ENCODE results near the gene IRS1. TPM values are rescaled to one million over a fixed set of nuclear protein-coding genes. Genes with fewer than 3 reads are reported as not detected.

IRS1 gene
- total and polyA plus RNA-seq, 2 of the 4 experiments (the other 2 are of a cell fraction): 21.1 to 37.1 TPM

DNA sequence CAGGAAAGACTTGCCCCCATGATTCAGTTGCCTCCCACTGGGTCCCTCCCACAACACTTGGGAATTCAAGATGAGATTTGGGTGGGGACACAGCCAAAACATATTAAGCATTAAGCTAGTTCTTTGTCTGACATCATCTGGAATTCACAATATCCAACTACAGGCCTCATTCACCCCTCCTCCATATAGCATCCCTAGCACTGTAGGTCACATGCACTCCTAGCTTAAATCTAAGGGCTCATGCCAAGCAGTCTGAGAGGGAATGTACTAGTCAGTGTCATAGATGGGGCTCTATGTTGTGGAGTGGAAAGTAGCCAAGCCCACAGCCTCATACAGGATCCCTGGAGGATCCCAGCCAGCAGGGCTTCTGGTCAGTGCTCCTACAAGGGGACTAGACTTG lies 92.1 kb downstream of the IRS1 start:
- dilution Hi-C loops (cut with HindIII; ENCODE audit: low sequenced_read_pairs, unreplicated experiment) (no loop called here), in situ Hi-C loops (cut with MboI; ENCODE audit: low sequenced_read_pairs) (no loop called here), intact Hi-C loops (cut with micrococcal nuclease) (no loop called here)
- Histone ChIP-seq H3K4ac (ENCODE audit: low read depth, low read length) (no peak overlapping the region), H3K23ac (ENCODE audit: low read depth, low read length) (no peak overlapping the region), H2AFZ (replicated peaks; ENCODE audit: low read length, poor library complexity) (no peak overlapping the region), H3K4me2 (ENCODE audit: low read depth, low read length) (no peak overlapping the region), H2BK20ac (ENCODE audit: low read depth, low read length) (no peak overlapping the region), H4K5ac (ENCODE audit: low read depth, low read length) (no peak overlapping the region), H2AK9ac (replicated peaks; ENCODE audit: low read depth, low read length, poor library complexity) (no peak overlapping the region), H3K9ac (ENCODE audit: low read depth, low read length) (no peak overlapping the region), H3K79me1 (ENCODE audit: low read depth in 1 of 2, low read length in 2 of 2) (no peaks in the 10 kb centered on the region), H3K27me3 (ENCODE audit: control insufficient read depth, insufficient read depth, low read length) (no peaks in the 10 kb centered on the region), H2BK5ac (ENCODE audit: low read depth, low read length, poor library complexity, severe bottlenecking) (no peak overlapping the region), H4K20me1 (ENCODE audit: insufficient read depth, low read length) (no peaks in the 10 kb centered on the region), H4K8ac (ENCODE audit: low read depth in 2 of 2, low read length in 2 of 2) (no peak overlapping the region), H3K14ac (replicated peaks; ENCODE audit: low read depth, low read length) (no peak overlapping the region; the same call in 1 of the 2 replicates), H3K56ac (ENCODE audit: extremely low read depth, insufficient read depth, low read length) (no peak overlapping the region), H3K18ac (ENCODE audit: low read depth, low read length) (no peak overlapping the region), H3K4me3 (ENCODE audit: insufficient read depth, low read depth, low read length) (no peak overlapping the region), H3K4me1 (ENCODE audit: control insufficient read depth, insufficient read depth, low read length) (peaks cover 2% of the 10 kb centered on the region), H3K9me1 (ENCODE audit: insufficient read depth, low read length) (no peaks in the 10 kb centered on the region), H3K36me3 (ENCODE audit: control insufficient read depth, insufficient read depth, low read length) (no peaks in the 10 kb centered on the region), H2AK5ac (ENCODE audit: low read depth, low read length) (no peak overlapping the region), H3K9me3 (ENCODE audit: control insufficient read depth, insufficient read depth, low read length) (no peaks in the 10 kb centered on the region), H2BK15ac (ENCODE audit: low read depth, low read length) (no peak overlapping the region), H4K91ac (ENCODE audit: insufficient read depth, low read depth, low read length) (no peak overlapping the region), H2BK120ac (ENCODE audit: low read depth, low read length) (no peak overlapping the region), H3K27ac (ENCODE audit: insufficient read depth, low read length) (no peak overlapping the region)
- POLR2A ChIA-PET (ENCODE audit: unreplicated experiment): no interaction called here
- ATAC-seq (ENCODE audit: low read depth) (no peak), DNase-seq (peak; percentile 29)
- no TSS peak for BruUV-seq (replicated peaks)
- TF ChIP-seq MAFK (IDR thresholded peaks at IDR 0.05; ENCODE audit: low read depth, low read length): no peak
- TF ChIP-seq RFX5 (IDR thresholded peaks at IDR 0.05; ENCODE audit: low read depth, low read length): no peak
- TF ChIP-seq POLR2A (IDR thresholded peaks at IDR 0.05; ENCODE audit: low read depth, low read length): no peak
- TF ChIP-seq MXI1 (IDR thresholded peaks at IDR 0.05; ENCODE audit: borderline replicate concordance, low read depth, low read length): no peak
- no peak for TF ChIP-seq NFE2L2 (IDR thresholded peaks at IDR 0.05; ENCODE audit: low read depth, low read length)
- no peak for TF ChIP-seq MAZ (IDR thresholded peaks at IDR 0.05; ENCODE audit: borderline replicate concordance, low read depth, low read length)
- TF ChIP-seq, protein P1, sequence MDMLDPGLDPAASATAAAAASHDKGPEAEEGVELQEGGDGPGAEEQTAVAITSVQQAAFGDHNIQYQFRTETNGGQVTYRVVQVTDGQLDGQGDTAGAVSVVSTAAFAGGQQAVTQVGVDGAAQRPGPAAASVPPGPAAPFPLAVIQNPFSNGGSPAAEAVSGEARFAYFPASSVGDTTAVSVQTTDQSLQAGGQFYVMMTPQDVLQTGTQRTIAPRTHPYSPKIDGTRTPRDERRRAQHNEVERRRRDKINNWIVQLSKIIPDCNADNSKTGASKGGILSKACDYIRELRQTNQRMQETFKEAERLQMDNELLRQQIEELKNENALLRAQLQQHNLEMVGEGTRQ (IDR thresholded peaks at IDR 0.05; ENCODE audit: low read depth, low read length): no peak
- TF ChIP-seq RAD21 (IDR thresholded peaks at IDR 0.05; ENCODE audit: low read length): no peak
- TF ChIP-seq FOS (IDR thresholded peaks at IDR 0.05; ENCODE audit: low read depth, low read length): no peak
- no peak for TF ChIP-seq CEBPB (IDR thresholded peaks at IDR 0.05; ENCODE audit: low read depth, low read length)
- TF ChIP-seq BHLHE40 (IDR thresholded peaks at IDR 0.05; ENCODE audit: low read depth, low read length): no peak
- TF ChIP-seq RCOR1 (IDR thresholded peaks at IDR 0.05; ENCODE audit: insufficient replicate concordance, low read length): no peak
- TF ChIP-seq CTCF (conservative IDR thresholded peaks at IDR 0.05; ENCODE audit: low read depth, low read length): no peak
- CTCF ChIA-PET: no interaction called here

All from IMR-90 (cell line).